GM12891 (cell line): ENCODE measurements around the gene SMCO4.
"Not testable (repeated sequence)": the region's sequence is repeated elsewhere in the genome, so short reads cannot be mapped to it uniquely, and the experiment has no call there.

Experiments used
- DNase-seq: peaks from one replicate; pipeline ENCODE4 v3.0.0; 2011; ENCODE audit warnings: low spot score; ENCODE audit not compliant: insufficient read length
- FAIRE-seq: peaks from 2 replicates; lab custom pipeline; 2011; peaks lifted over from hg19 to GRCh38; lab: Jason Lieb, UNC
- PAX5 ChIP-seq: IDR thresholded peaks from 2 replicates; pipeline ENCODE4 v1.6.1; 2011; ENCODE audit warnings: low read length, moderate library complexity, mild to moderate bottlenecking; ENCODE audit not compliant: insufficient read depth, severe bottlenecking
- POLR2A ChIP-seq: IDR thresholded peaks from 2 replicates; pipeline ENCODE4 v1.6.1; 2011; ENCODE audit warnings: low read depth, low read length, control low read depth
- POLR2AphosphoS5 ChIP-seq: IDR thresholded peaks from 2 replicates; pipeline ENCODE4 v1.6.1; 2011; ENCODE audit warnings: low read depth, low read length, control low read depth
- POU2F2 ChIP-seq: IDR thresholded peaks from 2 replicates; pipeline ENCODE4 v1.6.1; 2011; ENCODE audit warnings: low read depth, mild to moderate bottlenecking, control low read depth, low read length, moderate library complexity
- SPI1 ChIP-seq: IDR thresholded peaks from 2 replicates; pipeline ENCODE4 v1.6.1; 2011; ENCODE audit warnings: low read depth, low read length, control low read depth
- TAF1 ChIP-seq: IDR thresholded peaks from 2 replicates; pipeline ENCODE4 v1.6.1; 2011; ENCODE audit warnings: low read depth, low read length, control low read depth

The SMCO4 gene

DNA sequence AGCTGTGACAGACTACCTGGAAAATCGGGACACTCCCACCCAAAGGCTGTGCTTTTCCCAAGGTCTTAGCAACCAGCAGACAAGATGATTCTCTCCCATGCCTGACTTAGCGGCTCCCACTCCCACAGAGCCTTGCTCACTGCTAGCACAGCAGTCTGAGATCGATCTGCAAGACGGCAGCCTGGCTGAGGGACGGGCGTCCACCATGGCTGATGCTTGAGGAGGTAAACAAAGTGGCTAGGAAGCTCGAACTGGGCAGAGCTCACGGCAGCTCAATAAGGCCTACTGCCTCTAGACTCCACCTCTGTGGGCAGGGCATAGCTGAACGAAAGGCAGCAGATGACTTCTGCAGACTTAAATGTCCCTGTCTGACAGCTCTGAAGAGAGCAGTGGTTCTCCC, 84.9 kb downstream of the SMCO4 start:
- TF ChIP-seq POLR2AphosphoS5 (no peak), POU2F2 (no peak), SPI1 (no peak), POLR2A (no peak), TAF1 (no peak), PAX5 (no peak)
- DNase-seq = no peak
- FAIRE-seq = no peak

DNA sequence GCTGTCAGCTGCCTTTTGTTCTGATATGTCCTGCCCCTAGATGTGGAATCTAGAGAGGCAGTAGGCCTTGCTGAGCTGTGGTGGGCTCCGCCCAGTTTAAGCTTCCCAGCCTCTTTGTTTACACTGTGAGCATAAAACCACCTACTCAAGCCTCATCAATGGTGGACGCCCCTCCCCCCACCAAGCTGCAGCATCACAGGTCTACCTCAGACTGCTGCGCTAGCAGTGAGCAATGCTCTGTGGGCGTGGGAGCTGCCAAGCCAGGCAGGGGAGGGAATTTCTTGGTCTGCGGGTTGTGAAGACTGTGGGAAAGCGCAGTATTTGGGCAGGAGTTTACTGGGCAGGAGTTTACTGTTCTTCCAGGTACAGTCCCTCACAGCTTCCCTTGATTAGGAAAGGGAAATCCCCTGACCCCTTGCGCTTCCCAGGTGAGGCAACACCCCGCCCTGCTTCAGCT, 98.5 kb downstream of the SMCO4 start:
- TF ChIP-seq POLR2A = no peak
- DNase-seq (no peak), FAIRE-seq (no peak)

DNA sequence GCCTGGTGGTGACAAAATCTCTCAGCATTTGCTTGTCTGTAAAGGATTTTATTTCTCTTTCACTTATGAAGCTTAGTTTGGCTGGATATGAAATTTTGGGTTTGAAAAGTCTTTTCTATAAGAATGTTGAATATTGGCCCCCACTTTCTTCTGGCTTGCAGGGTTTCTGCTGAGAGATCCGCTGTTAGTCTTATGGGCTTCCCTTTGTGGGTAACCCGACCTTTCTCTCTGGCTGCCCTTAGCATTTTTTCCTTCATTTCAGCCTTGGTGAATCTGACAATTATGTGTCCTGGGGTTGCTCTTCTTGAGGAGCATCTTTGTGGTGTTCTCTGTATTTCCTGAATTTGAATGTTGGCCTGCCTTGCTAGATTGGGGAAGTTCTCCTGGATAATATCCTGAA, 100.0 kb downstream of the SMCO4 start:
- not testable (repeated sequence) for DNase-seq, FAIRE-seq

DNA sequence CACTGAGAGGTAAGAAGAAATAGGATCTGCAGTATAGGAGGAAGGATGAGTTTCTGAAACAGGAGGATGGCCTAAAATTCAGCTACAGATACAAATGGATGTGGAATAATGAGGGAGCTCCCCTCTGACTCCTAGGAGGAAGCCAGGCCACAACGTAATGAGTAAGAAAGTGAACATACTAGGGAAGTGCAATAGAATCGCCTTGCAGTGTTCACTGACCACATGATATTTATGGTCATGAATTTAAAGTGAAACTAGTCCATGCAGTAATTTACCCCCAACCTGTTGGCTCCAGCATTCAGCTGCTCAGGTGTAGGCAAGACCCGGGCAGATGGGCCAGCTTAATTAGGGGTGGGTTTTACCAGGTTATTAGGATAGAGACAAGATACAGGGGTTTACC, 110.9 kb downstream of the SMCO4 start:
- no peak for TF ChIP-seq POLR2AphosphoS5
- no peak for TF ChIP-seq POU2F2
- no peak for TF ChIP-seq TAF1
- peak; percentile 31; the same call in 1 of the 2 replicates for TF ChIP-seq SPI1
- FAIRE-seq = no peak
- no peak for DNase-seq
